ENCODE measurements around the gene WTIP. TPM values are rescaled to one million over a fixed set of nuclear protein-coding genes. Genes with fewer than 3 reads are reported as not detected.

WTIP gene
- total RNA-seq, 1 donor from 2014 or later = 15.1 TPM

- Mint-ChIP-seq H3K27me3 (ENCODE audit: low read depth) (peaks cover 7% of the 10 kb centered on the region), H3K36me3 (ENCODE audit: low read depth) (no peaks in the 10 kb centered on the region), H3K27ac (ENCODE audit: unreplicated experiment) (no peak overlapping the region), H3K4me3 (no peak overlapping the region), H3K4me1 (no peaks in the 10 kb centered on the region), H3K9me3 (peaks cover 5% of the 10 kb centered on the region)
- no peak for DNase-seq (ENCODE audit: low read depth, low spot score)
- TF ChIP-seq CTCF (conservative IDR thresholded peaks at IDR 0.05) = no peak
Observed at GRCh38 chr19:34513767-34514166, 32.2 kb downstream of the WTIP start.

GRCh38 chr19:34519602-34520001 is 38.0 kb downstream of the WTIP start:
- Mint-ChIP-seq H3K4me1 (no peaks in the 10 kb centered on the region), H3K27ac (ENCODE audit: unreplicated experiment) (no peak overlapping the region), H3K36me3 (ENCODE audit: low read depth) (no peaks in the 10 kb centered on the region), H3K9me3 (peaks cover 8% of the 10 kb centered on the region), H3K27me3 (ENCODE audit: low read depth) (peaks cover 42% of the 10 kb centered on the region), H3K4me3 (no peak overlapping the region)
- TF ChIP-seq CTCF (conservative IDR thresholded peaks at IDR 0.05) = no peak
- DNase-seq (ENCODE audit: low read depth, low spot score) = no peak

- Mint-ChIP-seq H3K27me3 (ENCODE audit: low read depth) (peaks cover 71% of the 10 kb centered on the region), H3K4me1 (no peaks in the 10 kb centered on the region), H3K27ac (ENCODE audit: unreplicated experiment) (no peak overlapping the region), H3K4me3 (no peak overlapping the region), H3K9me3 (peaks cover 8% of the 10 kb centered on the region), H3K36me3 (ENCODE audit: low read depth) (no peaks in the 10 kb centered on the region)
- no peak for DNase-seq (ENCODE audit: low read depth, low spot score)
- TF ChIP-seq CTCF (conservative IDR thresholded peaks at IDR 0.05) = no peak
Observed at GRCh38 chr19:34523408-34523807, 41.9 kb downstream of the WTIP start.

- H3K4me3 Mint-ChIP-seq = no peak overlapping the region
- DNase-seq (ENCODE audit: low read depth, low spot score) = no peak
- H3K4me1 Mint-ChIP-seq = no peaks in the 10 kb centered on the region
- H3K27me3 Mint-ChIP-seq (ENCODE audit: low read depth) = peaks cover 79% of the 10 kb centered on the region
- H3K36me3 Mint-ChIP-seq (ENCODE audit: low read depth) = no peaks in the 10 kb centered on the region
- TF ChIP-seq CTCF (conservative IDR thresholded peaks at IDR 0.05) = no peak
- no peak overlapping the region for H3K27ac Mint-ChIP-seq (ENCODE audit: unreplicated experiment)
- peaks cover 8% of the 10 kb centered on the region for H3K9me3 Mint-ChIP-seq
Observed at GRCh38 chr19:34525001-34525400, 43.4 kb downstream of the WTIP start.

- no peak overlapping the region for H3K27ac Mint-ChIP-seq (ENCODE audit: unreplicated experiment)
- H3K4me3 Mint-ChIP-seq = no peak overlapping the region
- peaks cover 85% of the 10 kb centered on the region for H3K27me3 Mint-ChIP-seq (ENCODE audit: low read depth)
- no peaks in the 10 kb centered on the region for H3K9me3 Mint-ChIP-seq
- H3K36me3 Mint-ChIP-seq (ENCODE audit: low read depth) = no peaks in the 10 kb centered on the region
- H3K4me1 Mint-ChIP-seq = no peaks in the 10 kb centered on the region
- no peak for DNase-seq (ENCODE audit: low read depth, low spot score)
- no peak for TF ChIP-seq CTCF (conservative IDR thresholded peaks at IDR 0.05)
Observed at GRCh38 chr19:34534206-34534605, 52.6 kb downstream of the WTIP start.

GRCh38 chr19:34539396-34539795 is 57.8 kb downstream of the WTIP start:
- H3K4me1 Mint-ChIP-seq = no peaks in the 10 kb centered on the region
- TF ChIP-seq CTCF (conservative IDR thresholded peaks at IDR 0.05) = no peak
- H3K4me3 Mint-ChIP-seq = no peak overlapping the region
- H3K27me3 Mint-ChIP-seq (ENCODE audit: low read depth) = peaks cover 70% of the 10 kb centered on the region
- H3K9me3 Mint-ChIP-seq = peaks cover 11% of the 10 kb centered on the region
- H3K36me3 Mint-ChIP-seq (ENCODE audit: low read depth) = no peaks in the 10 kb centered on the region
- DNase-seq (ENCODE audit: low read depth, low spot score) = no peak
- no peak overlapping the region for H3K27ac Mint-ChIP-seq (ENCODE audit: unreplicated experiment)

All from neural crest cell (in vitro differentiated cells).